HepG2 (cell line): ENCODE results near the gene NYNRIN. TPM values are rescaled to one million over a fixed set of nuclear protein-coding genes. Genes with fewer than 3 reads are reported as not detected.

Source experiments
- ATF7-NPFF ChIP-seq: sonication (generic); formaldehyde crosslinking; IDR thresholded peaks from 2 replicates; pipeline ENCODE4 v1.8.1; 2023; ENCODE audit warnings: mild to moderate bottlenecking, low read depth, missing genetic modification reagents, moderate library complexity
- BRD4 ChIP-seq: sonication (generic); formaldehyde crosslinking; IDR thresholded peaks from 2 replicates; pipeline ENCODE4 v1.4.0; 2020; ENCODE audit warnings: missing genetic modification reagents
- CCAR2 ChIP-seq: fragments of 200-400 bp; formaldehyde crosslinking; optimal IDR thresholded peaks from 2 replicates; pipeline ENCODE3; 2018; ENCODE audit warnings: low read depth, mild to moderate bottlenecking, low read length, moderate library complexity
- FOSL1 ChIP-seq: sonication (generic); formaldehyde crosslinking; IDR thresholded peaks from 2 replicates; pipeline ENCODE4 v1.9.0; 2021; ENCODE audit warnings: missing genetic modification reagents, borderline replicate concordance
- FOXJ3 ChIP-seq: sonication (generic); formaldehyde crosslinking; IDR thresholded peaks from 2 replicates; pipeline ENCODE4 v1.4.0; 2020; ENCODE audit warnings: missing genetic modification reagents, mild to moderate bottlenecking, borderline replicate concordance
- FOXO1 ChIP-seq: sonication (generic); formaldehyde crosslinking; IDR thresholded peaks from 2 replicates; pipeline ENCODE4 v1.4.0; 2020; ENCODE audit warnings: missing genetic modification reagents
- HMGA1 ChIP-seq: sonication (generic); formaldehyde crosslinking; conservative IDR thresholded peaks from 2 replicates; pipeline ENCODE4 v1.4.0; 2020; ENCODE audit warnings: missing genetic modification reagents
- JUN ChIP-seq: sonication (generic); formaldehyde crosslinking; IDR thresholded peaks from 2 replicates; pipeline ENCODE4 v1.4.0; 2020; ENCODE audit warnings: mild to moderate bottlenecking, missing genetic modification reagents
- KAT7 ChIP-seq: IDR thresholded peaks from 2 replicates; pipeline ENCODE4 v1.6.1; 2018; ENCODE audit warnings: borderline replicate concordance, missing compliant biosample characterization
- KDM2A ChIP-seq: sonication (generic); formaldehyde crosslinking; IDR thresholded peaks from 2 replicates; pipeline ENCODE4 v1.4.0; 2020; ENCODE audit warnings: low read depth, missing genetic modification reagents, borderline replicate concordance
- MAZ ChIP-seq, 2 experiments: sonication (generic) in 1 of 2; formaldehyde crosslinking in 1 of 2; IDR thresholded peaks; 2 replicates each; pipeline versions ENCODE4 v1.5.0 to v1.6.1; 2012 to 2020; ENCODE audit warnings: low read depth in 2 of 2, mild to moderate bottlenecking in 2 of 2, borderline replicate concordance in 1 of 2, improper control_type of control experiment in 1 of 2, low read length in 1 of 2, missing genetic modification reagents in 1 of 2, moderate library complexity in 1 of 2
- NCOA5 ChIP-seq: sonication (generic); formaldehyde crosslinking; IDR thresholded peaks from 2 replicates; pipeline ENCODE4 v1.4.0; 2020; ENCODE audit warnings: missing genetic modification reagents
- RARA ChIP-seq: IDR thresholded peaks from 2 replicates; pipeline ENCODE4 v1.6.1; 2016; ENCODE audit warnings: missing genetic modification reagents, missing compliant biosample characterization
- RXRA ChIP-seq: sonication (generic); formaldehyde crosslinking; IDR thresholded peaks from 2 replicates; pipeline ENCODE4 v1.5.1; 2020; ENCODE audit warnings: missing genetic modification reagents
- SIX4 ChIP-seq: sonication (generic); formaldehyde crosslinking; IDR thresholded peaks from 2 replicates; pipeline ENCODE4 v1.4.0; 2020; ENCODE audit warnings: missing genetic modification reagents
- SMAD9 ChIP-seq: sonication (generic); formaldehyde crosslinking; IDR thresholded peaks from 2 replicates; pipeline ENCODE4 v1.5.1; 2020; ENCODE audit warnings: mild to moderate bottlenecking, missing genetic modification reagents
- SPEN ChIP-seq: sonication (generic); formaldehyde crosslinking; IDR thresholded peaks from 2 replicates; pipeline ENCODE4 v1.5.1; 2020; ENCODE audit warnings: low read depth, mild to moderate bottlenecking, missing genetic modification reagents
- SSRP1 ChIP-seq: IDR thresholded peaks from 2 replicates; pipeline ENCODE4 v1.6.1; 2016; ENCODE audit warnings: control low read depth
- YY1 ChIP-seq: IDR thresholded peaks from 2 replicates; pipeline ENCODE4 v1.6.1; 2011; ENCODE audit warnings: low read length, low read depth, moderate library complexity, mild to moderate bottlenecking; ENCODE audit not compliant: insufficient read depth, insufficient replicate concordance
- ZC3H4 ChIP-seq: sonication (generic); formaldehyde crosslinking; IDR thresholded peaks from 2 replicates; pipeline ENCODE4 v1.4.0; 2020; ENCODE audit warnings: missing genetic modification reagents, borderline replicate concordance
- ZNF225 ChIP-seq: sonication (generic); formaldehyde crosslinking; IDR thresholded peaks from 2 replicates; pipeline ENCODE4 v1.4.0; 2020; ENCODE audit warnings: mild to moderate bottlenecking, missing genetic modification reagents
- ZNF614 ChIP-seq: IDR thresholded peaks from 2 replicates; pipeline ENCODE4 v1.6.1; 2018; ENCODE audit warnings: missing biosample characterization, missing genetic modification reagents, inconsistent platforms, borderline replicate concordance
- ZNF713 ChIP-seq: sonication (generic); formaldehyde crosslinking; IDR thresholded peaks from 2 replicates; pipeline ENCODE4 v1.4.0; 2020; ENCODE audit warnings: mild to moderate bottlenecking, missing genetic modification reagents
- ZXDC ChIP-seq: sonication (generic); formaldehyde crosslinking; IDR thresholded peaks from 2 replicates; pipeline ENCODE4 v1.5.0; 2020; ENCODE audit warnings: mild to moderate bottlenecking, missing genetic modification reagents
- polyA plus RNA-seq, 8 experiments: library from polyadenylated mRNA; depleted of rRNA in 3 of 8; stranded (reverse) in 7 of 8; unstranded in 1 of 8; fragments of >200 nt; fragmentation: Illumina TruSeq in 4 of 8; extraction: Trizol in 4 of 8; gene quantifications; 2 replicates each; pipeline versions ENCODE4 v1.2.1 to v1.2.3, GENCODE V29; 2011 to 2016; ENCODE audit warnings: low read depth in 4 of 8, missing spikeins in 1 of 8, mixed read lengths in 1 of 8; ENCODE audit not compliant: insufficient read depth in 1 of 8
- total RNA-seq, 5 experiments: library from RNA; depleted of rRNA; stranded (reverse); fragments of >200 nt; fragmentation: Illumina TruSeq; extraction: Trizol; gene quantifications; 2 replicates each; pipeline ENCODE4 v1.2.3, GENCODE V29; 2016; ENCODE audit warnings: low read depth in 1 of 5
- TF ChIP-seq, protein P1 (sequence below): sonication (generic); formaldehyde crosslinking; IDR thresholded peaks from 2 replicates; pipeline ENCODE4 v1.4.0; 2020; ENCODE audit warnings: low read depth, missing genetic modification reagents

NYNRIN gene
- total and polyA plus RNA-seq, 2 of the 13 experiments (the other 11 are each of a cell fraction or from before 2014, with no cell fraction given), result 0.63 to 1.1 TPM

- TF ChIP-seq ZNF225 (CRISPR knock-in tag) (peak; percentile 81), HMGA1 (CRISPR knock-in tag) (no peak), MAZ (IDR thresholded peaks at IDR 0.05; ENCODE audit: borderline replicate concordance, low read depth, low read length) (0 out of 2 replicates have a peak, but pooled peaks have one; percentile 24), MAZ (CRISPR knock-in tag; IDR thresholded peaks at IDR 0.05; ENCODE audit: low read depth) (peak; percentile 71; the same call in 1 of the 2 replicates), SIX4 (CRISPR knock-in tag) (0 out of 2 replicates have a peak, but pooled peaks have one; percentile 16), KAT7 (CRISPR knock-in tag) (peak; percentile 80; the same call in 1 of the 2 replicates), FOSL1 (CRISPR knock-in tag) (no peak), JUN (CRISPR knock-in tag) (peak; percentile 61), ZC3H4 (CRISPR knock-in tag) (peak; percentile 83; the same call in 1 of the 2 replicates), RXRA (peak; percentile 81; the same call in 1 of the 2 replicates), YY1 (no peak), SMAD9 (peak; percentile 47; the same call in 1 of the 2 replicates), ZNF614 (peak; percentile 94; the same call in 1 of the 2 replicates), BRD4 (CRISPR knock-in tag) (no peak), ZXDC (CRISPR knock-in tag) (no peak), FOXO1 (peak; percentile 79; the same call in 1 of the 2 replicates), CCAR2 (no peak), SSRP1 (CRISPR knock-in tag) (peak; percentile 86), FOXJ3 (no peak), KDM2A (no peak; the same call in none of the 2 replicates), RARA (peak; percentile 62), ZNF713 (CRISPR knock-in tag) (peak; percentile 68; the same call in 1 of the 2 replicates), SPEN (CRISPR knock-in tag) (peak; percentile 66; the same call in 1 of the 2 replicates), ATF7-NPFF (CRISPR knock-in tag) (no peak; the same call in 1 of the 2 replicates), NCOA5 (CRISPR knock-in tag) (no peak)
- TF ChIP-seq, protein P1, sequence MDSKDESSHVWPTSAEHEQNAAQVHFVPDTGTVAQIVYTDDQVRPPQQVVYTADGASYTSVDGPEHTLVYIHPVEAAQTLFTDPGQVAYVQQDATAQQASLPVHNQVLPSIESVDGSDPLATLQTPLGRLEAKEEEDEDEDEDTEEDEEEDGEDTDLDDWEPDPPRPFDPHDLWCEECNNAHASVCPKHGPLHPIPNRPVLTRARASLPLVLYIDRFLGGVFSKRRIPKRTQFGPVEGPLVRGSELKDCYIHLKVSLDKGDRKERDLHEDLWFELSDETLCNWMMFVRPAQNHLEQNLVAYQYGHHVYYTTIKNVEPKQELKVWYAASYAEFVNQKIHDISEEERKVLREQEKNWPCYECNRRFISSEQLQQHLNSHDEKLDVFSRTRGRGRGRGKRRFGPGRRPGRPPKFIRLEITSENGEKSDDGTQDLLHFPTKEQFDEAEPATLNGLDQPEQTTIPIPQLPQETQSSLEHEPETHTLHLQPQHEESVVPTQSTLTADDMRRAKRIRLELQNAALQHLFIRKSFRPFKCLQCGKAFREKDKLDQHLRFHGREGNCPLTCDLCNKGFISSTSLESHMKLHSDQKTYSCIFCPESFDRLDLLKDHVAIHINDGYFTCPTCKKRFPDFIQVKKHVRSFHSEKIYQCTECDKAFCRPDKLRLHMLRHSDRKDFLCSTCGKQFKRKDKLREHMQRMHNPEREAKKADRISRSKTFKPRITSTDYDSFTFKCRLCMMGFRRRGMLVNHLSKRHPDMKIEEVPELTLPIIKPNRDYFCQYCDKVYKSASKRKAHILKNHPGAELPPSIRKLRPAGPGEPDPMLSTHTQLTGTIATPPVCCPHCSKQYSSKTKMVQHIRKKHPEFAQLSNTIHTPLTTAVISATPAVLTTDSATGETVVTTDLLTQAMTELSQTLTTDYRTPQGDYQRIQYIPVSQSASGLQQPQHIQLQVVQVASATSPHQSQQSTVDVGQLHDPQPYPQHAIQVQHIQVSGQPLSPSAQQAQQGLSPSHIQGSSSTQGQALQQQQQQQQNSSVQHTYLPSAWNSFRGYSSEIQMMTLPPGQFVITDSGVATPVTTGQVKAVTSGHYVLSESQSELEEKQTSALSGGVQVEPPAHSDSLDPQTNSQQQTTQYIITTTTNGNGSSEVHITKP (CRISPR knock-in tag), result no peak
These were observed 28.2 kb downstream of the NYNRIN start (continued) for GRCh38 chr14:24426912-24427536.
